ENCODE measurements around the gene TAS1R3. TPM values are rescaled to one million over a fixed set of nuclear protein-coding genes. Genes with fewer than 3 reads are reported as not detected.
A peak's percentile ranks its signal among the peaks of the same experiment; 100 is the strongest.

Gene TAS1R3
- total and polyA plus RNA-seq, 4 donors: 0.13 to 1.3 (median 0.55) TPM

DNA sequence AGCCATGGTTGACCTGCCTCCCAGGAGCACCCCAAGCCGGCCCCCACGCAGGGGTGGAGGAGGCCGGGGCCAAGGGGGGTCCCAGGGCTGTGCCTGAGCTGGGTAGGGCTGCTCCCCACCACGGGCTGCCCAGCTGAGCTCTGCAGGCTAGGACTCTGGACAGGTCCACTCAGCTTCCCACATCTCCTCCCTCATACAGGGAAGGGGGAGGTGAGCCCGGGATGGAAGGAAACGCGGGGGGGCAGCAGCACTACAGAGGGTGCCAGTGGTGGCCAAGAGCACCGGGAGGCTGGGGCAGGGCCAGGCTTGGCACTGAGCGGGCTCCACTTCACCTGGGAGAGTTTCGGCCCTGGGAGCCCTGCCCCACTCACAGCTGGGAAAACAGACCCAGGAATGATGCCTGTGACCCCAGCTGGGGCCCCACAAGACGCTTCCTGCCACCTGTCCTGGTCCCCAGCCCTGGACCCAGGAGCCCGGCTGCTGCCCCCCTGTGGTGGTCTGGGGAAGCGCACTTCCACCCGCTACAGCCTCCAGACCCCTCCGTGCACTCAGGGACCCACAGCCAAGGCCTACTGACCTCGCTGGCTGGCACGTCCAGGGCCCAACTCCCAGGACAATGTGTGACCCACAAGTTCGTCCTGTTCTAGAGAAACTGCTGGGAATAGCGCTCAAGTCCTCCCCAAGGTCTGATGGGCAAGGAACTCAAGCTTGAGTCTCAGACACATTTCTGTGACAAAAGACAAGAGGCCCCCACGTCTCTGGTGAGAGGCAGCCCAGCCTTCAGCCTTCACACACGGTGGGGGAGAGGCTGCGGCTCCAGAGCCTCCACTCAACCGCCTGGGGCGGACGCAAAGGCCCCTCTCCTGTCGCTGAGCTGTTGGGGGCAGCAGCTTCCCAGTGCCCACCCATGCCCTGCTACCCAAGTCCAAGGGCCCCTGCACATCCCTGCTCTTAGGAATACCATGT is 40.9 kb downstream of the TAS1R3 start:
- peaks cover 0 to 7% (median 0%) of the 10 kb centered on the region in 4 donors for H3K36me3 ChIP-seq (ENCODE audit: control insufficient read depth in 4 of 4, insufficient read depth in 4 of 4, low read length in 4 of 4)
- no peak overlapping the region for H3K4me3 ChIP-seq
- peak; percentile 59 for TF ChIP-seq CTCF (IDR thresholded peaks at IDR 0.05; ENCODE audit: control extremely low read depth, extremely low read depth)
- peak; percentile 47 to 66 (median 47) for DNase-seq
- ATAC-seq (ENCODE audit: insufficient read depth, low FRiP score): peak; percentile 45
- no peaks in the 10 kb centered on the region for H3K27me3 ChIP-seq (ENCODE audit: control insufficient read depth in 3 of 3, insufficient read depth in 3 of 3, low read length in 2 of 3)
- WGBS, 2 donors: 30 to 33% methylated on average over 26 of the region's 26 CpGs
- H3K27ac ChIP-seq (ENCODE audit: low read depth in 1 of 2, low read length in 1 of 2): peak overlapping the region in 1 of 2 donors; percentile 6
- H3K9ac ChIP-seq (ENCODE audit: insufficient read depth in 1 of 2, low read length in 2 of 2): no peak overlapping the region
- H3K9me3 ChIP-seq (ENCODE audit: control insufficient read depth in 4 of 4, insufficient read depth in 3 of 4, low read length in 3 of 4): no peaks in the 10 kb centered on the region
- peaks cover 0 to 17% (median 7%) of the 10 kb centered on the region in 5 donors for H3K4me1 ChIP-seq (ENCODE audit: control insufficient read depth in 5 of 5, insufficient read depth in 5 of 5, low read length in 5 of 5)

DNA sequence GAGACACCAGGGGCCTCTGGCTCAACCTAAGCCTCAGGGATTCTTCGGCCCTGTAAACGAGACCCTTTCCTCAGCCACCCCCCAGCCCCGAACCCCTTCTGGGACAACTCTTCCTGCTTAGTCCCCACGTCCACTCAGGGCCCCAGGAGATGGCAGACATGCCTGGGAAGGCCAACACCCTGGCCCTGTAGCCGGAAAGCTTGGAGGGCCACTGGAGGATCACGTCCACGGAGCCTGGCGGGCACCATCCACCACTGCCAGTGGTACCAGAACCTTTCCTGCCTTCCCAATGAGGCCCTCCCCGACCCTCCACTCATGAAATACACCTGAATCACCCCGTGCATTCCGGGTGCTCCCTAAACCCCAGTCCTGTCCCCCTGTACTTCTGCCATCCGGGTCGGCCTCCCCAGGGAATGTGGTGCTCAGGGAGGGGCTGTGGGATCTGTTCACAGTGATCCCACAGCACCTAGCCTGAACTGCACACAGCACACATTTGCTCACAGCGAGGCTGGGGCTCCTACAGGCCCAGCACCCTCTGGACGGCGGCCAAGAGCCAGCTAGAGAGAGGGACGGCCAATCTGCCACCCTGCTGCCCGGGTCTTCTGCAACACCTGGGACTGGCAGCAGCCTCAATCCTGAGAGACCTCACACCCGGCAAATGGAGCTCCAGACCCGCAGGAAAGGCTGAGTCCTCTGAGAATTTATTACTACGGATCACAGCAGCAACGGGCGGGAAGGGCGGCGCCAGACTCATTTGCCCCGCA is 42.2 kb downstream of the TAS1R3 start:
- no peak for ATAC-seq (ENCODE audit: insufficient read depth, low FRiP score)
- H3K9me3 ChIP-seq (ENCODE audit: control insufficient read depth in 4 of 4, insufficient read depth in 3 of 4, low read length in 3 of 4): no peaks in the 10 kb centered on the region
- peaks cover 0 to 17% (median 7%) of the 10 kb centered on the region in 5 donors for H3K4me1 ChIP-seq (ENCODE audit: control insufficient read depth in 5 of 5, insufficient read depth in 5 of 5, low read length in 5 of 5)
- no peak for DNase-seq
- TF ChIP-seq CTCF (IDR thresholded peaks at IDR 0.05; ENCODE audit: control extremely low read depth, extremely low read depth): no peak
- peaks cover 0 to 7% (median 0%) of the 10 kb centered on the region in 4 donors for H3K36me3 ChIP-seq (ENCODE audit: control insufficient read depth in 4 of 4, insufficient read depth in 4 of 4, low read length in 4 of 4)
- no peak overlapping the region for H3K4me3 ChIP-seq
- 89 to 95% methylated on average over 26 of the region's 26 CpGs for WGBS, 2 donors
- no peak overlapping the region for H3K27ac ChIP-seq (ENCODE audit: low read depth in 1 of 2, low read length in 1 of 2)
- no peaks in the 10 kb centered on the region for H3K27me3 ChIP-seq (ENCODE audit: control insufficient read depth in 3 of 3, insufficient read depth in 3 of 3, low read length in 2 of 3)
- H3K9ac ChIP-seq (ENCODE audit: insufficient read depth in 1 of 2, low read length in 2 of 2): no peak overlapping the region

GRCh38 chr1:1373815-1374588 is 42.9 kb downstream of the TAS1R3 start:
- Histone ChIP-seq H3K9me3 (ENCODE audit: control insufficient read depth in 4 of 4, insufficient read depth in 3 of 4, low read length in 3 of 4) (no peaks in the 10 kb centered on the region), H3K4me1 (ENCODE audit: control insufficient read depth in 5 of 5, insufficient read depth in 5 of 5, low read length in 5 of 5) (peaks cover 0 to 17% (median 7%) of the 10 kb centered on the region in 5 donors), H3K27me3 (ENCODE audit: control insufficient read depth in 3 of 3, insufficient read depth in 3 of 3, low read length in 2 of 3) (no peaks in the 10 kb centered on the region), H3K27ac (ENCODE audit: low read depth in 1 of 2, low read length in 1 of 2) (peak overlapping the region in 1 of 2 donors; percentile 91), H3K4me3 (peak overlapping the region; percentile 84), H3K9ac (ENCODE audit: insufficient read depth in 1 of 2, low read length in 2 of 2) (peak overlapping the region in 1 of 2 donors; percentile 42), H3K36me3 (ENCODE audit: control insufficient read depth in 4 of 4, insufficient read depth in 4 of 4, low read length in 4 of 4) (peaks cover 0 to 7% (median 0%) of the 10 kb centered on the region in 4 donors)
- DNase-seq (no peak), ATAC-seq (ENCODE audit: insufficient read depth, low FRiP score) (no peak)
- TF ChIP-seq CTCF (IDR thresholded peaks at IDR 0.05; ENCODE audit: control extremely low read depth, extremely low read depth): no peak
- WGBS, 2 donors: 53 to 57% methylated on average over 52 of the region's 52 CpGs

All from lung (tissue), 12 donors.